ENCODE measurements around the gene CD69.

DNA sequence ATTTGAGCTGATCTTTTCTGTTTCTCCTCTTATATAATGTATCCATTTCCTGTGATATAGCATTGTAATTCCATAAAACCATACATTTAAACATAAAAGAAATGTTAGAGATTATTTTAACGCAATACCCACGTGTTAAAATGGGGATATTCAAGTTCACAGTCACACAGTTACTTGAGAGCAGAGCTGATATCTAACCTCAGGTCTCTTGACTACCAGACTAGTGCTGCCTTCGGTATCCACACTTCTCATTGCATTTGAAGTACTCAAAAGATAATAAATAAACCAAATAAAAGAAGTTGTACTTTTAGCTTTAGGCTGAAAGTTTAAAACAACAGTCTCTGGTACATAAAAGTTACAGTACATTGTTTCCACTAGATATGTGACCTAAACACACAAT is 30.7 kb downstream of the CD69 start:
- TF ChIP-seq, protein P1, sequence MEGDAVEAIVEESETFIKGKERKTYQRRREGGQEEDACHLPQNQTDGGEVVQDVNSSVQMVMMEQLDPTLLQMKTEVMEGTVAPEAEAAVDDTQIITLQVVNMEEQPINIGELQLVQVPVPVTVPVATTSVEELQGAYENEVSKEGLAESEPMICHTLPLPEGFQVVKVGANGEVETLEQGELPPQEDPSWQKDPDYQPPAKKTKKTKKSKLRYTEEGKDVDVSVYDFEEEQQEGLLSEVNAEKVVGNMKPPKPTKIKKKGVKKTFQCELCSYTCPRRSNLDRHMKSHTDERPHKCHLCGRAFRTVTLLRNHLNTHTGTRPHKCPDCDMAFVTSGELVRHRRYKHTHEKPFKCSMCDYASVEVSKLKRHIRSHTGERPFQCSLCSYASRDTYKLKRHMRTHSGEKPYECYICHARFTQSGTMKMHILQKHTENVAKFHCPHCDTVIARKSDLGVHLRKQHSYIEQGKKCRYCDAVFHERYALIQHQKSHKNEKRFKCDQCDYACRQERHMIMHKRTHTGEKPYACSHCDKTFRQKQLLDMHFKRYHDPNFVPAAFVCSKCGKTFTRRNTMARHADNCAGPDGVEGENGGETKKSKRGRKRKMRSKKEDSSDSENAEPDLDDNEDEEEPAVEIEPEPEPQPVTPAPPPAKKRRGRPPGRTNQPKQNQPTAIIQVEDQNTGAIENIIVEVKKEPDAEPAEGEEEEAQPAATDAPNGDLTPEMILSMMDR (IDR thresholded peaks at IDR 0.05) = no peak
- TF ChIP-seq POLR2A (IDR thresholded peaks at IDR 0.05) = no peak
- TF ChIP-seq POLR2AphosphoS5 (IDR thresholded peaks at IDR 0.05) = no peak
- TF ChIP-seq EP300 (IDR thresholded peaks at IDR 0.05) = no peak
